Activated CD4-positive, alpha-beta T cell treated with anti-CD3 and anti-CD28 coated beads for 4 hours (primary cell): ENCODE measurements around the gene C4orf17.
"Not testable (repeated sequence)": the region's sequence is repeated elsewhere in the genome, so short reads cannot be mapped to it uniquely, and the experiment has no call there.

Experiments used
- DNase-seq, 2 donors: peaks; one replicate each; pipeline ENCODE4 v3.0.0-alpha.2; 2020

C4orf17 gene

GRCh38 chr4:99510721-99511120 lies at the start of gene C4orf17:
Gene C4orf17, plus strand, starts transcription at chr4:99511021. Its CDS starts 2,061 bp downstream, at chr4:99513082.
- no peak for DNase-seq

- no peak for DNase-seq
Measured at GRCh38 chr4:99461623-99462401, 49.0 kb upstream of the C4orf17 start.

GRCh38 chr4:99462875-99463464 lies 47.9 kb upstream of the C4orf17 start:
- DNase-seq = peak; percentile 27 to 33

- DNase-seq = no peak
Measured at GRCh38 chr4:99463566-99463965, 47.3 kb upstream of the C4orf17 start.

- DNase-seq = no peak
Measured at GRCh38 chr4:99467887-99468286, 42.9 kb upstream of the C4orf17 start.

- no peak for DNase-seq
Measured at GRCh38 chr4:99468889-99469288, 41.9 kb upstream of the C4orf17 start.

GRCh38 chr4:99471349-99471748 lies 39.5 kb upstream of the C4orf17 start:
- DNase-seq = no peak

- no peak for DNase-seq
Measured at GRCh38 chr4:99471896-99472295, 38.9 kb upstream of the C4orf17 start.

- DNase-seq = no peak
Measured at GRCh38 chr4:99473131-99473530, 37.7 kb upstream of the C4orf17 start.

- DNase-seq = no peak
Measured at GRCh38 chr4:99483636-99484035, 27.2 kb upstream of the C4orf17 start.

GRCh38 chr4:99485212-99485611 lies 25.6 kb upstream of the C4orf17 start:
- no peak for DNase-seq

- DNase-seq = not testable (repeated sequence)
Measured at GRCh38 chr4:99486648-99487047, 24.2 kb upstream of the C4orf17 start.

- DNase-seq = no peak
Measured at GRCh38 chr4:99490286-99490685, 20.5 kb upstream of the C4orf17 start.

- no peak for DNase-seq
Measured at GRCh38 chr4:99504804-99505502, 5.9 kb upstream of the C4orf17 start.

GRCh38 chr4:99506781-99507180 lies 4.0 kb upstream of the C4orf17 start:
- DNase-seq = no peak

GRCh38 chr4:99507349-99507748 lies 3.5 kb upstream of the C4orf17 start:
- no peak for DNase-seq

- DNase-seq = peak; percentile 32 to 37
Measured at GRCh38 chr4:99507762-99508161, 3.1 kb upstream of the C4orf17 start.

GRCh38 chr4:99518601-99519295 lies 7.9 kb downstream of the C4orf17 start:
- no peak for DNase-seq

GRCh38 chr4:99529228-99529627 lies 18.4 kb downstream of the C4orf17 start:
- DNase-seq = no peak

- DNase-seq = no peak
Measured at GRCh38 chr4:99529956-99530355, 19.1 kb downstream of the C4orf17 start.

GRCh38 chr4:99534699-99535098 lies 23.9 kb downstream of the C4orf17 start:
- not testable (repeated sequence) for DNase-seq

GRCh38 chr4:99536271-99536670 lies 25.4 kb downstream of the C4orf17 start:
- DNase-seq = no peak

- DNase-seq = no peak
Measured at GRCh38 chr4:99536848-99537247, 26.0 kb downstream of the C4orf17 start.
